ENCODE results near the gene GCSH. TPM values are rescaled to one million over a fixed set of nuclear protein-coding genes. Genes with fewer than 3 reads are reported as not detected.

The GCSH gene
- total RNA-seq, 5 donors from 2014 or later (not counting 1 experiment from before 2014, with no cell fraction given), result 2.8 to 5.4 (median 4.2) TPM

DNA sequence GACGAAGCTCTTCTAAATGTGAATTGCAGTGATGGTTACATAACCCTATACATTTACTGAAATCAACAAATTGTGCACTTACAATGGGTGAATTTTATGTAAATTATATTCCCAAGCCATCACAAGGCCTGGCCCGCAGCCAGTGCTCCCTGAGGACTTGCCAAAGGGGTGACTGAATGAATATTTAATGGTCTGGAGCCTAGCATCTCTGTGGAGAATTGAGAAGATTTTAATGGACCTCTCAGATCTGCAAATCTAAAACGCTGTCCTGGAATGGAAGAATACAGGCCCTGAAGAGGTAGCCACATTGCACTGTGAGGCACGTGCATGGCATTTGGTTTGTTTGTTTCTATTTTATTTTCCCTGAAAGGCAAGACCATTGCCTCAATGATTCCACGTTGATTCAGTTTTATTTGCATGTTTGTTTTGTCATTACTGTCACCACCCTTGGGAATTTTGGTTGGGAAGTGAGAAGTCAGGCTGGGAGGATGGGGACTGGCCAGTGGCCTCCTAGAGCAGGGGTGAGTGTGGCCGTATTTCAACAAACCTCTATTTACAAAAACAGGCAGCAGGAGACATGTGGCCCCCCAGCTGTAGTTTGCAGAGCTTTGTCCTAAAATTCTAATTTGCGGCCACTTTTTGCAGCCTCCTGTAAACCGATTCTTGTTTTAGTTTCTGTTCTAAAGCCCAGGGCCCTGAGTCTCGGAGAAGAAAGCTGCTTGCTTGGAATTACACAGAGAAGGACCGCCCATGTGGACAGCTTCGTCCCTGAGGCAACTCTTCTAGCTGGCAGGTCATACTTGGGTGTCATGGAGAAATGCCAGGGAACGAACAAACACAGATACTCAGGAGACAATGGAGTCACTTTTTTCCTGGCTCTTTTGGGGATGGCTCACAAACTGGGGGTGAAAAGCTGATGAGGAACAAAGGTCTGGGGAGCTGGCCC lies 40.5 kb upstream of the GCSH start:
- DNase-seq, result no peak
- Mint-ChIP-seq H3K9me3 (no peaks in the 10 kb centered on the region), H3K4me3 (no peak overlapping the region), H3K4me1 (no peaks in the 10 kb centered on the region), H3K27me3 (peaks cover 0 to 3% of the 10 kb centered on the region in 2 donors), H3K36me3 (no peaks in the 10 kb centered on the region), H3K27ac (no peak overlapping the region)
- ChIA-PET CTCF (no interaction called here), POLR2A (no interaction called here)
- Histone ChIP-seq H3K36me3 (ENCODE audit: control insufficient read depth in 2 of 2, extremely low read depth in 1 of 2, insufficient read depth in 1 of 2, low read length in 1 of 2) (no peaks in the 10 kb centered on the region), H3K4me3 (ENCODE audit: control insufficient read depth in 1 of 2, extremely low read depth in 1 of 2, low read length in 1 of 2) (no peak overlapping the region), H3K9me3 (no peaks in the 10 kb centered on the region), H3K27ac (ENCODE audit: low read length) (no peak overlapping the region), H3K27me3 (replicated peaks in 1 of 2; ENCODE audit: control insufficient read depth in 2 of 2, extremely low read depth in 1 of 2, insufficient read depth in 2 of 2, low read length in 1 of 2) (peaks cover 0 to 2% of the 10 kb centered on the region in 2 experiments), H3K4me1 (ENCODE audit: control insufficient read depth in 1 of 2, extremely low read depth in 1 of 2, insufficient read depth in 2 of 2, low read length in 2 of 2) (no peaks in the 10 kb centered on the region)
- WGBS (ENCODE audit: insufficient coverage), result 74% methylated on average over 9 of the region's 12 CpGs
- ATAC-seq (replicated peaks in 1 of 4), result no peak

DNA sequence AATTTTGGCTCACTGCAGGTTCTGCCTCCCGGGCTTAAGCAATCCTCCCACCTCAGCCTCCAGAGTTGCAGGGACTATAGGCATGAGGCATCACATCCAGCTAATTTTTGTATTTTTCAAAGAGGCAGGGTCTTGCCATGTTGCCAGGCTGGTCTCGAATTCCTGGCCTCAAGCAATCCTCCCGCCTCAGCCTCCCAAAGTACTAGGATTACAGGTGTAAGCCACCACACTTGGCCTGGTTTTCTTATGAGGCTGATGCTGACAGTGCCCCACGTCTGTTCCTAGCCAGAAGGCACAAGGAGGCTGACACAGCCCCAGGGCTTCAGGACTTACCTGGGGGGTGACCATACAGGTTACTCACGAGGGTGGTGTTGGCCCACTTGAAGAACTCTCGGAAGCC lies 33.9 kb upstream of the GCSH start:
- ChIA-PET POLR2A (no interaction called here), CTCF (no interaction called here)
- peaks cover 0 to 7% of the 10 kb centered on the region in 2 experiments for H3K27me3 ChIP-seq (replicated peaks in 1 of 2; ENCODE audit: control insufficient read depth in 2 of 2, extremely low read depth in 1 of 2, insufficient read depth in 2 of 2, low read length in 1 of 2)
- no peaks in the 10 kb centered on the region for H3K36me3 ChIP-seq (ENCODE audit: control insufficient read depth in 2 of 2, extremely low read depth in 1 of 2, insufficient read depth in 1 of 2, low read length in 1 of 2)
- H3K27ac Mint-ChIP-seq, result no peak overlapping the region
- no peak overlapping the region for H3K27ac ChIP-seq (ENCODE audit: low read length)
- DNase-seq, result no peak
- no peak overlapping the region for H3K4me3 ChIP-seq (ENCODE audit: control insufficient read depth in 1 of 2, extremely low read depth in 1 of 2, low read length in 1 of 2)
- 68% methylated on average over 6 of the region's 6 CpGs for WGBS (ENCODE audit: insufficient coverage)
- no peaks in the 10 kb centered on the region for H3K9me3 ChIP-seq
- no peaks in the 10 kb centered on the region for H3K4me1 Mint-ChIP-seq
- no peak overlapping the region for H3K4me3 Mint-ChIP-seq
- H3K36me3 Mint-ChIP-seq, result no peaks in the 10 kb centered on the region
- no peak for ATAC-seq (replicated peaks in 1 of 4)
- H3K27me3 Mint-ChIP-seq, result peaks cover 2 to 4% of the 10 kb centered on the region in 2 donors
- H3K9me3 Mint-ChIP-seq, result no peaks in the 10 kb centered on the region
- H3K4me1 ChIP-seq (ENCODE audit: control insufficient read depth in 1 of 2, extremely low read depth in 1 of 2, insufficient read depth in 2 of 2, low read length in 2 of 2), result no peaks in the 10 kb centered on the region

DNA sequence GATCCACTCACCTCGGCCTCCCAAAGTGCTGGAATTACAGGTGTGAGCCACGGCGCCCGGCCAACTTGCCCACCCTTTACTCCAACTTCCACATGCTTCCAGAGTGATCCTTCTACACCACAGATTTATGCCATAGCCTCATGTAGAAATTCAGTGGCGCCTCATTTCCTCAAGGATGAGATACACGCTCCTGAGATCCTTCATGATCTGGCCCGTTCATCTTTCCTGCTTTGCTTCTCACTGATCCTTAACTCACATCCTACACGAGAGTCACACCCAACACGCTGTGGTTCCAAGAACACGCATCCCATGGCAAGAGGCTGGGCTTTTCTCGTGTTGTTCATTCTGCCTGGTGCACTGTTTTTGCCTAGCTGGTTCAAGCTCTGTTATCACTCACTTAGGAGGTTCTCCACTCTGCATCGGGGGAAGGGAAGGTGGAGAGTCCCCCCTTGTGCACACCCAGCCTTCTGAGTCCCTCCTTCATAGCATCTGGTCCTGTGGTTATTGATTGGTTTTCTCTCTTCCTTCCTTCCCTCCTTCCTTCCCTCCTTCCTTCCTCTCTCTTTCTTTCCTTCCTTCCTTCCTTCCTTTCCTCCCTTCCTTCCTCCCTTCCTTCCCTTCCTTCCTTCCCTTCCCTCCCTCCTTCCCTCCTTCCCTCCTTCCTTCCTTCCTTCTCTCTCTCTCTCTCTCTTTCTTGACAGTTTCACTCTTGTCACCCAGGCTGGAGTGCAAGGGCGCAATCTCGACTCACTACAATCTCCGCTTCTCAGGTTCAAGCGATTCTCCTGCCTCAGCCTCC lies 32.7 kb upstream of the GCSH start:
- H3K27ac ChIP-seq (ENCODE audit: low read length), result no peak overlapping the region
- no peaks in the 10 kb centered on the region for H3K9me3 Mint-ChIP-seq
- H3K27ac Mint-ChIP-seq, result no peak overlapping the region
- no peaks in the 10 kb centered on the region for H3K4me1 Mint-ChIP-seq
- ChIA-PET CTCF (interaction anchor here (0.6 to 0.7 kb wide), 2 partner anchors 27 to 79 kb away, joined by 3 to 7 read pairs; no protein-coding TSS in a partner anchor), POLR2A (no interaction called here)
- DNase-seq (no peak), ATAC-seq (replicated peaks in 1 of 4) (no peak)
- H3K36me3 ChIP-seq (ENCODE audit: control insufficient read depth in 2 of 2, extremely low read depth in 1 of 2, insufficient read depth in 1 of 2, low read length in 1 of 2), result no peaks in the 10 kb centered on the region
- 89% methylated on average over 10 of the region's 16 CpGs for WGBS (ENCODE audit: insufficient coverage)
- peaks cover 2 to 4% of the 10 kb centered on the region in 2 donors for H3K27me3 Mint-ChIP-seq
- no peak overlapping the region for H3K4me3 Mint-ChIP-seq
- H3K36me3 Mint-ChIP-seq, result no peaks in the 10 kb centered on the region
- no peaks in the 10 kb centered on the region for H3K4me1 ChIP-seq (ENCODE audit: control insufficient read depth in 1 of 2, extremely low read depth in 1 of 2, insufficient read depth in 2 of 2, low read length in 2 of 2)
- H3K27me3 ChIP-seq (replicated peaks in 1 of 2; ENCODE audit: control insufficient read depth in 2 of 2, extremely low read depth in 1 of 2, insufficient read depth in 2 of 2, low read length in 1 of 2), result peaks cover 0 to 7% of the 10 kb centered on the region in 2 experiments
- H3K4me3 ChIP-seq (ENCODE audit: control insufficient read depth in 1 of 2, extremely low read depth in 1 of 2, low read length in 1 of 2), result no peak overlapping the region
- H3K9me3 ChIP-seq, result no peaks in the 10 kb centered on the region

DNA sequence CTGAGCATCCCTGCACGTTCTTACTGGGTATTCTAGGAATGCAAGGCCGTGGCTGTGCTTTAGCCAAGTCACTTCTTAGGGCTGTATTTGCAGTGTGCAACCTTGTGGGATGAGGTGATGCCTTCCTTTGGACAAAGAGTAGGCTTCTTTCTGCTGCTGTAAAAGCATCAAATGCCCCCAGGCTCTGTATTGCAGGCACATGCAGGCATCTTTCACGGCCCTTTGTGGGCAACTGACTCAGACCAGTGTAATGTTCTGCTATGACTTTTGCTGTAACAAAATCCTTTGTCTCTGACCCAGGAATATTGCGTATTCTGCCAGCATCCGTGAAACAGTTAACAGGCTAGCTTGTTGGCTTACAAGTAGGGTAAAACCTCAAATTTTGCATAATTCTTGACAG lies 30.9 kb upstream of the GCSH start:
- H3K27ac Mint-ChIP-seq, result no peak overlapping the region
- CTCF ChIA-PET, result no interaction called here
- H3K36me3 Mint-ChIP-seq, result no peaks in the 10 kb centered on the region
- Histone ChIP-seq H3K4me3 (ENCODE audit: control insufficient read depth in 1 of 2, extremely low read depth in 1 of 2, low read length in 1 of 2) (no peak overlapping the region), H3K4me1 (ENCODE audit: control insufficient read depth in 1 of 2, extremely low read depth in 1 of 2, insufficient read depth in 2 of 2, low read length in 2 of 2) (no peaks in the 10 kb centered on the region), H3K27me3 (replicated peaks in 1 of 2; ENCODE audit: control insufficient read depth in 2 of 2, extremely low read depth in 1 of 2, insufficient read depth in 2 of 2, low read length in 1 of 2) (peaks cover 0 to 7% of the 10 kb centered on the region in 2 experiments), H3K36me3 (ENCODE audit: control insufficient read depth in 2 of 2, extremely low read depth in 1 of 2, insufficient read depth in 1 of 2, low read length in 1 of 2) (no peaks in the 10 kb centered on the region), H3K27ac (ENCODE audit: low read length) (no peak overlapping the region), H3K9me3 (no peaks in the 10 kb centered on the region)
- DNase-seq, result no peak
- WGBS (ENCODE audit: insufficient coverage), result 59% methylated on average over 3 of the region's 5 CpGs
- H3K9me3 Mint-ChIP-seq, result no peaks in the 10 kb centered on the region
- H3K27me3 Mint-ChIP-seq, result peaks cover 2 to 4% of the 10 kb centered on the region in 2 donors
- no peaks in the 10 kb centered on the region for H3K4me1 Mint-ChIP-seq
- POLR2A ChIA-PET, result no interaction called here
- ATAC-seq (replicated peaks in 1 of 4), result no peak
- H3K4me3 Mint-ChIP-seq, result no peak overlapping the region

DNA sequence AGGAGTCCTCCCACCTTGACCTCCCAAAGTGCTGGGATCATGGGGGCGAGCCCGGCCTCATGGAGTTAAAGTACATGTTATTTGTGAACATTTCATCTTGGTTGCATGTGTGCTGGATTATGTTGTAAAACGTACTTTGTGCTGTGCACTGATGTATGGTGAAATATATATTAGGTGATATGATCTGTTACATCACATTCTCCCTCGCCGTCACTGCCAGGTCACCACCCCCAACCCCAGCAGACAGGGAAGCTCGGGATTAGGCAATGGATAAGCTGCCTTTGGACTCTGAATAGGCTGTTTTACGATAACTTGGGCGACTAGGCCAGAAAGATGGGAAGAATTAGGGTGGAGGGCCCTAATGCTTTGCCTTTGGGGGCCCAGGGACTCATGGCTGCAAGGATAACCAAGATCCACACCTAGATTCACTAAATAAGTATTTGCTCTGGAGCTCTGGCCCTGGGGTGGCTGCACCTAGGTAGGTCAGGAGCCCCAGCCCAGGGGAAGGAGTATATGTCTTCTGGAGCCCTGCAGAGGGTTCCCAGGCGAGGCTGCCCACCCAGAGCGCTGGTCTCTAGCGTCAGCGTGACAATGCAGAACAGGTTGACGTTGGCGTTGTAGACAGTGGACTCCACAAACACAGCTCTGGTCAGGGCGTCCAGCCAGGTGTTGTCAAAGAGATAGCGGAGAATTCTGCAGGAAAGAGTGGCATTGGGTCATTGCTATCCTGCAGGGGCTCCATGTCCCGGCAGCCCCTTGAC lies 27.1 kb upstream of the GCSH start:
- H3K4me1 ChIP-seq (ENCODE audit: control insufficient read depth in 1 of 2, extremely low read depth in 1 of 2, insufficient read depth in 2 of 2, low read length in 2 of 2), result no peaks in the 10 kb centered on the region
- H3K27ac ChIP-seq (ENCODE audit: low read length), result no peak overlapping the region
- H3K36me3 ChIP-seq (ENCODE audit: control insufficient read depth in 2 of 2, extremely low read depth in 1 of 2, insufficient read depth in 1 of 2, low read length in 1 of 2), result no peaks in the 10 kb centered on the region
- 78% methylated on average over 10 of the region's 17 CpGs for WGBS (ENCODE audit: insufficient coverage)
- no peaks in the 10 kb centered on the region for H3K9me3 ChIP-seq
- H3K4me3 ChIP-seq (ENCODE audit: control insufficient read depth in 1 of 2, extremely low read depth in 1 of 2, low read length in 1 of 2), result no peak overlapping the region
- Mint-ChIP-seq H3K4me1 (no peaks in the 10 kb centered on the region), H3K4me3 (no peak overlapping the region), H3K36me3 (no peaks in the 10 kb centered on the region), H3K27ac (no peak overlapping the region), H3K27me3 (peaks cover 6 to 9% of the 10 kb centered on the region in 2 donors), H3K9me3 (no peaks in the 10 kb centered on the region)
- ChIA-PET CTCF (interaction anchor here in 1 of 2 donors (0.7 kb wide), 1 partner anchor 869 kb away, joined by 3 read pairs; no protein-coding TSS in a partner anchor), POLR2A (no interaction called here)
- peaks cover 0 to 11% of the 10 kb centered on the region in 2 experiments for H3K27me3 ChIP-seq (replicated peaks in 1 of 2; ENCODE audit: control insufficient read depth in 2 of 2, extremely low read depth in 1 of 2, insufficient read depth in 2 of 2, low read length in 1 of 2)
- ATAC-seq (replicated peaks in 1 of 4) (no peak), DNase-seq (no peak)

DNA sequence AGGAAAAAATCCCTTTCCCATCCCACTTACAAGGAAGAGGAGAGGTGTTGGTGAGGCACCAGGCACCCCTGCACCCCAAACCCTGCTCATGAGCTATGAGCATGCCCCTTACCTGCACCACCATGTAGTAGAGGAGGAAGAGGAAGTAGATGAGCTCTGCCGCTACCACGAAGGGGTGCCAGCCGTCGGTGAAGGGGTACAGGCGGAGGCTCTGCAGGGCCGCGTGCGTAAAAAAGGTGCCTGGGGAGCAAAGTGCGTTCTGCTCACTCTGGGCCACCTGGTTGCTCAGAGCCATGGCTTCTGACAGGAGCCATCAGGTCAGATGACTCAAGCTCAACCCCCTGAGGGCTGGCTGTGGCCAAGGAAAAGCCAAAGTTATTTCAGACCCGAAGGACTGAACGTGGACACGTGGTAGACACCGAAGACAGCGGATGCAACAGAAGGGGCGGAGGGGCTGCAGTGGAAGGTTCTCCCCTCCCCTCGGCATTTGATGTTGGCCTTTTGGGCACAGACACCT lies 25.3 kb upstream of the GCSH start:
- peaks cover 6 to 8% of the 10 kb centered on the region in 2 donors for H3K27me3 Mint-ChIP-seq
- H3K9me3 Mint-ChIP-seq, result no peaks in the 10 kb centered on the region
- H3K27ac Mint-ChIP-seq, result no peak overlapping the region
- ChIA-PET POLR2A (interaction anchor here in 1 of 2 donors (0.7 kb wide), 1 partner anchor 8 kb away, joined by 3 read pairs; no protein-coding TSS in a partner anchor), CTCF (no interaction called here)
- H3K36me3 Mint-ChIP-seq, result no peaks in the 10 kb centered on the region
- no peaks in the 10 kb centered on the region for H3K36me3 ChIP-seq (ENCODE audit: control insufficient read depth in 2 of 2, extremely low read depth in 1 of 2, insufficient read depth in 1 of 2, low read length in 1 of 2)
- H3K27ac ChIP-seq (ENCODE audit: low read length), result no peak overlapping the region
- H3K27me3 ChIP-seq (replicated peaks in 1 of 2; ENCODE audit: control insufficient read depth in 2 of 2, extremely low read depth in 1 of 2, insufficient read depth in 2 of 2, low read length in 1 of 2), result peaks cover 0 to 16% of the 10 kb centered on the region in 2 experiments
- H3K9me3 ChIP-seq, result no peaks in the 10 kb centered on the region
- H3K4me3 Mint-ChIP-seq, result no peak overlapping the region
- WGBS (ENCODE audit: insufficient coverage), result 83% methylated on average over 14 of the region's 16 CpGs
- no peaks in the 10 kb centered on the region for H3K4me1 Mint-ChIP-seq
- DNase-seq, result no peak
- ATAC-seq (replicated peaks in 1 of 4), result no peak
- no peaks in the 10 kb centered on the region for H3K4me1 ChIP-seq (ENCODE audit: control insufficient read depth in 1 of 2, extremely low read depth in 1 of 2, insufficient read depth in 2 of 2, low read length in 2 of 2)
- no peak overlapping the region for H3K4me3 ChIP-seq (ENCODE audit: control insufficient read depth in 1 of 2, extremely low read depth in 1 of 2, low read length in 1 of 2)

Measured in T-cell (primary cell).